ENCODE data around the gene TF.

Gene TF

DNA sequence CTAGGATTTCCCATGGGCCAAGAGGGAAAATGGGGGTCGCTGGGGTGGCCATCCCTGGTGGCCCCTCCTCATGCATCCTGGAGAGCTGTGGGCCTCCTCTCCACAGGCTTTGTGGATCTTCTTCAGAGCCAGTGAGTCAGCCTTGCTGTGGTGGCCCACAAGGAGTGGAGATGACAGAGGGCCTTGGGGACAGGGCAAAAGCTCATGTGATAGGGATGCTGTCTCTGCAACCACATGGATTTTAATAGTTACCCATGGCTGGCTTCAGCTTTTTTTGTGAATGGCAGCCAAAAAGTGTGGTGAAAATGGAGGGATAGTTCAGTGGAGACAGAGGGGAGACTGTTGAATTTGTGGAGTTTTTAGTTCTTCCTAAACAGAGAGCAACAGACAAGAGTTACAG lies 1.2 kb downstream of the TF start:
- ATAC-seq (no peak), DNase-seq (no peak)

DNA sequence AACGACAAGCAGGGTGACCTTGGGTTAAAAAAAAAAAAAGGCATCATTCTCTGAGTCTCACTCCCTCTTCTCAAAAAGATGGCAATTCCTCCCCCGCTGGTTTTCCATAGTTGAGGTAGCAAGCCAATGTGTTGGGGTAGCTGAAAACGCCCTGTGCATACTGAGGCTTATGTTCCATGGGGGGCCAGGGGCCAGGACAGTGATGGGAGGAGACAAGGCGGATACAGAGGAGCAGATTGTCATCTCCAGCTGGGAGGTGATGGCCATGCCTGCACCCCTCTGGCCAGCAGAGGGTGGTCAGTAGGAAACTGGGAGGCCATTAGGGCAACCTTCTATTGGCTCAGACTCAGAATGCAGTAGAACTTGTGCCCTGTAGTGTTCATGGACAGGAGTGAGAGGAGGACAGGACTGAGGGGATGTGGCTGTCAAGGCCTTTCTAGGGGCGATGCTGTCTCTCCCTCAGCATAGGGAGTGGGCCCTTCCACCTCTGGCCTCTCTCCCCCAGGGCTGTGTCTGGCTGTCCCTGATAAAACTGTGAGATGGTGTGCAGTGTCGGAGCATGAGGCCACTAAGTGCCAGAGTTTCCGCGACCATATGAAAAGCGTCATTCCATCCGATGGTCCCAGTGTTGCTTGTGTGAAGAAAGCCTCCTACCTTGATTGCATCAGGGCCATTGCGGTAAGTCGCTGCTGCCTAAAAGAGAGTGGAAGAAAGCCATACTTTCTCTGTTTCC lies 1.9 kb downstream of the TF start:
- ATAC-seq (no peak), DNase-seq (no peak)

- ATAC-seq: no peak
These were observed 3.5 kb downstream of the TF start for GRCh38 chr3:133749427-133750258.

DNA sequence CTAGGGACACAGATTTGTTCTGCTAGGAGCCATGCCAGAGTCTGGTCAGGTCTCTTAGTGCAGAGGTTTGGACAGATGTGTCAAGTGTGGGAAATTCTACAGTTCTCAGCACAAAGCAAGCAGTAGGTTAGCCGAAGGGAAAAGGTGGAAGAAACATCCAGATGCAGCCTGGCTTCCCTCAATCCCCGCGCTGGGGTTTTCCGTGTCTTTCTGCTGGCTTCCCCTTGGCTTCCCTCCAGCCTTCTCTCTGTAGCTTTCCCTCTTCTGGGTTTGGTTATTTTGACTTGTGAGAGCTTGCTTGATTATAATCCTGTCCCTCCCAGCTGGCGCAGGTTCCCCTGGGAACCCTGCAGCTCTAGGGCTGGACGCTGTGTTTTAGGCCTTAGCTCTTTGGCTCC lies 4.1 kb downstream of the TF start:
- DNase-seq: no peak
- no peak for ATAC-seq

More at GRCh38 chr3:133749427-133750258, 3.5 kb downstream of the TF start:
- DNase-seq: no peak

DNA sequence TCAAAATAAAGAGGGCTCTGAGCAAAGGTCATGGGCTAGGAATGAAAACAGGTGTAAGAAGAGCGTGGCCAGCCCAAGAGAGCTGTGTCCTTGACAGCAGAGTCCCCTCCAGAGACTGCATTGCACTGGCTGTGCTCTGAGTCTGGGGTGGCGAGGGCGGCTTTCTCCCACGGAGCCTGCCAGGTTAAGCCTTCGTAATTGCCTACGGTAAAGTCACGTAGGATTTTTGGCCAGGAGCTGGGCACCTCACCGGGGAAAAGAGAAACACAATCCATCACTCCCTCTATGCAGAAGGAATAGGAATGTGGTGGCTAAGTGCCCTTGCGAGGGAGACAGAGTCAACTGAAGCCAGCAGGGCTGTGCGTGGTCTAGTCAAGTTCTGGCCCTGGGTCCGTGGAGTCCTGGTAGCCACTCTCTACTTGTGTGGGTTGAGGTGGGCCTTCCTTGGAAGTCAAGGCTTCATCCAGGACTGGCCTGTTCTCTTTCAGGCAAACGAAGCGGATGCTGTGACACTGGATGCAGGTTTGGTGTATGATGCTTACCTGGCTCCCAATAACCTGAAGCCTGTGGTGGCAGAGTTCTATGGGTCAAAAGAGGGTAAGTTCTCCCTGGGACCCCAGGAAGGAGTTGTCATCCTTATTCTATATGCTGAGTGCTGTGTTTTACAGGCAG lies 7.0 kb downstream of the TF start:
- ATAC-seq (no peak), DNase-seq (no peak)

- DNase-seq (no peak), ATAC-seq (no peak)
These were observed 7.6 kb downstream of the TF start for GRCh38 chr3:133753779-133754164.

DNA sequence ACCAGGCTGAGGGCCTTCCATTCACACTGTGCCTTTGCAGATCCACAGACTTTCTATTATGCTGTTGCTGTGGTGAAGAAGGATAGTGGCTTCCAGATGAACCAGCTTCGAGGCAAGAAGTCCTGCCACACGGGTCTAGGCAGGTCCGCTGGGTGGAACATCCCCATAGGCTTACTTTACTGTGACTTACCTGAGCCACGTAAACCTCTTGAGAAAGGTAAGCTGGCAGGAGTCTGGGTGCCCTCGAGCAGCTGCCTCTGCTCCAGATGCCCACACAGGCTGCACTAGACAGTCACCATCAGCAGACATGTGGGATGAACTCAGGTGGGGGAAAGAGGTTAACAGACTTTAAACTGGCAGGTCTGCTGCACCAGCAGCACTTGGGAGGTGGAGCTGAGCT lies 8.3 kb downstream of the TF start:
- ATAC-seq: no peak

DNA sequence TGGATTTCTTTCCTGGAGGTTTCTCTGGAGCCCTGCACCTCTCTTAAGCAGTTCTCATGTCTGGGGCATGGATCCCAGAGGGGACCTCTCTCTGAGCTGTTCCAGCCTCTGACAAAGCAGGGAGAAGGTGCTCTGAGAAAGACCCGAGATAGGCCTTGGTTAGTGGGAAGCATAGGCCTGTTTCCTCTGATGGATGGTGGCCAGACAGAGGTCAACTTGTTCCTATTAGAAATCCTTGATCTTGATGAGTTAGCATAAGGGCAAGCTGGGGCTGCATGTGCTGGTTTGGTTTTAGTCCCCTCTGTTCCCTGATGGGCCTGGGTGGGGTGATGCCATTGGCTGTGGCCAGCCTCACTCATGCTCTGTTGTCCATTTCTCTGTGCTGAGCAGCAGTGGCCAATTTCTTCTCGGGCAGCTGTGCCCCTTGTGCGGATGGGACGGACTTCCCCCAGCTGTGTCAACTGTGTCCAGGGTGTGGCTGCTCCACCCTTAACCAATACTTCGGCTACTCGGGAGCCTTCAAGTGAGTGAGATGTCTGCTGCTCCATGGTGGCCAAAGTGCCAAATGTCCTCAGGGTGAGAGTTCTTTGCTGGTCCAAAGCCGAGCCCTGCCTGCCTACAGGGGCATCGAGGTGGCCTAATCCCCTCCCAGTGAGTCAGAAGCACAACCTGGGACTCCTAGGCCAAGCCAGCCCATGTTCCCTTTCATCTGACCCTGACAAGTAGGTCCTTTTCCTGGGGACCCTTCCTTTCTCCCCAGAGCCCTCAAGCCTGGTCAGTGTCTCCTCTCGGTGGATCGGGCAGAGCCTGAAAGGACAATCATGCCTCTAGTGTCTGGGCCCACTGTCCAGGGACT lies 9.0 kb downstream of the TF start:
- no peak for DNase-seq
- ATAC-seq: no peak

More for the DNA sequence above, 8.3 kb downstream of the TF start:
- no peak for DNase-seq

GRCh38 chr3:133756716-133757694 lies 10.8 kb downstream of the TF start:
- no peak for DNase-seq
- ATAC-seq: no peak

- ATAC-seq (no peak), DNase-seq (no peak)
These were observed 11.7 kb downstream of the TF start for GRCh38 chr3:133757701-133758567.

DNA sequence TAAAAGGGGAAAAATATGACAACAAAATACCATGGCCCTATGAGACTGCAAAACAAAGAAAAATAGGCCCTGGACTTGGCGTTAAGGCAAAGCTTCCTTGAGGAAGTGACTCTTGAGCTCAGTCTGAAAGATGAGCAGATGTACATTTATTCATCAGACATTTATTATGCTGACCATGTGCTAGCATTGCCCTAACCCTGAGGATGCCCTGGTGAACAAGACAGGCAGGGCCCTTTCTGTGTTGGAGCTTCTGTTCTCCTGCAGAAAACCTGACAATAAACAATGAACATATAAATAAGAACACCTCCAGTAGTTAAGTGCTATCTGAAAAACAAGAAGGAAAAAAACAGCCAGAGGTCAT lies 12.4 kb downstream of the TF start:
- ATAC-seq (no peak), DNase-seq (no peak)

GRCh38 chr3:133758964-133759739 lies 13.0 kb downstream of the TF start:
- no peak for DNase-seq
- ATAC-seq: no peak

- DNase-seq (no peak), ATAC-seq (no peak)
These were observed 13.6 kb downstream of the TF start for GRCh38 chr3:133759740-133760305.

DNA sequence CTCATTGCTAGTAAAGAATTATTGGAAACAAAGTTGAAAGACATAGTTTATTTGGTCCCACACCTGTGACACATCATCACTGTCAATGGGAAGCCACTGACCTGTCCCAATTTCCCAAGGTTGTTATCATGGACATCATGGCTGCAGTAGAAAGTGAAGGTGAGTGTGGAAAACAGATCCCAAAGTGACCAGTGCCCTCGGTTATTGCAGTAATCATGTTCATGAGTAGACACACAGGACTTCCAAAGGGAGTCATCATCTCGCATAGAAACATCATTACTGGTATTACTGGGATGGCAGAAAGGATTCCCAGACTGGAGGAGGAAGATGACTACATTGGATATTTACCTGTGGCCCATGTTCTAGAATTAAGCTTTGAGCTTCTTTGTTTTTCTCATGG lies 14.7 kb downstream of the TF start:
- ATAC-seq (no peak), DNase-seq (no peak)

- no peak for DNase-seq
- ATAC-seq: no peak
These were observed 15.7 kb downstream of the TF start for GRCh38 chr3:133761605-133762484.

GRCh38 chr3:133762539-133762938 lies 16.3 kb downstream of the TF start:
- ATAC-seq (no peak), DNase-seq (no peak)

DNA sequence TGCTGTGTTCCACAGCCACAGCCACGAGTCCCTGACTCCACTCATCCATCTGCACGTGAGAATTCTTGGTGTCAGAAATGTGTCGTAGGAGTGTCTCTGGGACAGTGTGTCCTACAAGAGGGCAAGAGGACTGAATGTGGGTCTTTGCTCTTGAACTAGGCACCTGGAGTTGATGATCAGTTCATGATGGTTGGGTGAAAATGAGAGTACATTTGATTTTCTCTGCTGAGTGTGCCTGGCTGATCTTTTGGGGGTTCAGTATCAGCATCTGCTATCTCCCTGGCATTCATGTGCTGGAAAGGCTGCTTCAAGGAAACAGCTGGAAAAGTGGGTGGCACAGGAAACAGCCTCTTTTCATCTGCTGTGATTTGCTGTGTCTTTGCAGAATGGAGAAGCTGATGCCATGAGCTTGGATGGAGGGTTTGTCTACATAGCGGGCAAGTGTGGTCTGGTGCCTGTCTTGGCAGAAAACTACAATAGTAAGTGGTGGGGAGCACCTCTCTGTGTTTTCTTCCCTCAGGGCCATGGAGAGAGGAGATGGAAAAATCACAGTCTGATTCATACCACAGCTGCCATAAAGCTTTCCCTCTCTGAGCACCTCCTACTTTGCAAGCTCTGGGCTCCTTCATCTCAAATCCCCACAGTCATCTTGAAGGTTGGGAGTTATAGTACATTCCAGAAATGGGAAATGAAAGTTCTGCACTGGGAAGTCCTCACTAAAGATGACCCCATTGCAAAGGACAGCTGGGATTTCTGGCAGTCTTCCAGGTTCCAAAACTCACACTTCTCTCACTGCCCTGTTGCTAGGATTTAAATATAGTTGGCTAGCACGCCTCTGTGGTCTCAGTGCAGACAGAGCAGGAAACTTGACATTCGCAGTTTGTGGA lies 17.8 kb downstream of the TF start:
- DNase-seq (no peak), ATAC-seq (no peak)
